A549 (cell line): Measurements from ENCODE around the gene IRF8. TPM values are rescaled to one million over a fixed set of nuclear protein-coding genes. Genes with fewer than 3 reads are reported as not detected.

Source experiments
- ATAC-seq, 2 experiments: fragments of 200-7000 bp in 1 of 2; fragments of >200 bp in 1 of 2; cut with Nextera tagmentation in 1 of 2; cut with Tn5 transposase in 1 of 2; 3 replicates each; pipeline versions ENCODE4 v1.8.0 to v1.9.1; 2018 to 2020; ENCODE audit warnings: mild to moderate bottlenecking in 1 of 2, moderate library complexity in 1 of 2
- CTCF ChIA-PET: fragments of 300-600 bp; sonication (Branson Sonifier 250); formaldehyde crosslinking; extraction: SDS; loops from one replicate; lab custom pipeline; 2021; ENCODE audit warnings: antibody characterized with exemption, inconsistent platforms; lab: Yijun Ruan, JAX
- POLR2A ChIA-PET: fragments of 350-600 bp; formaldehyde crosslinking; extraction: SDS; loops from one replicate; lab custom pipeline; 2021; ENCODE audit warnings: antibody characterized with exemption, inconsistent platforms; lab: Yijun Ruan, JAX
- DNase-seq, 2 experiments: peaks; one replicate each; pipeline versions ENCODE4 v3.0.0 to v3.0.0-alpha.2; 2011 to 2016; ENCODE audit warnings: low read depth in 1 of 2, low spot score in 1 of 2
- FAIRE-seq: peaks from 2 replicates; lab custom pipeline; 2011; peaks lifted over from hg19 to GRCh38; lab: Jason Lieb, UNC
- H3K27ac ChIP-seq, 2 experiments: fragments of >200 bp; sonication (Bioruptor Twin); formaldehyde crosslinking; 3 replicates each; pipeline ENCODE4 v1.5.1; 2016 to 2017
- H3K4me1 ChIP-seq: fragments of >200 bp; sonication (Bioruptor Twin); formaldehyde crosslinking; 3 replicates; pipeline ENCODE4 v1.6.1; 2016
- H3K4me2 ChIP-seq: fragments of >200 bp; sonication (Bioruptor Twin); formaldehyde crosslinking; 3 replicates; pipeline ENCODE4 v1.6.1; 2016
- H3K4me3 ChIP-seq: fragments of >200 bp; sonication (Bioruptor Twin); formaldehyde crosslinking; 3 replicates; pipeline ENCODE4 v1.5.1; 2016
- H3K9me3 ChIP-seq: fragments of >200 bp; sonication (Bioruptor Twin); formaldehyde crosslinking; 3 replicates; pipeline ENCODE4 v1.6.1; 2016
- BHLHE40 ChIP-seq: IDR thresholded peaks from 2 replicates; pipeline ENCODE4 v1.6.1; 2012; ENCODE audit warnings: low read depth, low read length, inconsistent platforms
- CHD4 ChIP-seq: fragments of 200-600 bp; sonication (generic); IDR thresholded peaks from 2 replicates; pipeline ENCODE4 v1.6.1; 2016; ENCODE audit warnings: antibody characterized with exemption, mild to moderate bottlenecking, borderline replicate concordance
- EHMT2 ChIP-seq: fragments of 200-600 bp; sonication (generic); IDR thresholded peaks from 2 replicates; pipeline ENCODE4 v1.6.1; 2016; ENCODE audit warnings: antibody characterized with exemption, low read depth, mild to moderate bottlenecking, moderate library complexity
- ESRRA ChIP-seq: fragments of 150-350 bp; IDR thresholded peaks from 2 replicates; pipeline ENCODE4 v1.6.1; 2014; ENCODE audit warnings: mild to moderate bottlenecking, low read length, borderline replicate concordance
- JUN ChIP-seq, 2 experiments: fragments of >200 bp; sonication (Bioruptor Twin); formaldehyde crosslinking; IDR thresholded peaks; 2 replicates in 1 of 2; 3 replicates in 1 of 2; pipeline ENCODE4 v1.6.1; 2016 to 2017
- JUNB ChIP-seq: fragments of >200 bp; sonication (Bioruptor Twin); formaldehyde crosslinking; IDR thresholded peaks from 2 replicates; pipeline ENCODE4 v1.6.1; 2016
- KDM1A ChIP-seq: fragments of 200-600 bp; sonication (generic); IDR thresholded peaks from 2 replicates; pipeline ENCODE4 v1.6.1; 2016; ENCODE audit warnings: low read depth, mild to moderate bottlenecking
- MAZ ChIP-seq: fragments of 150-350 bp; IDR thresholded peaks from 2 replicates; pipeline ENCODE4 v1.6.1; 2014; ENCODE audit warnings: antibody characterized with exemption, low read depth, low read length, borderline replicate concordance
- NFE2L2 ChIP-seq: fragments of 150-350 bp; conservative IDR thresholded peaks from 2 replicates; pipeline ENCODE4 v1.6.1; 2014; ENCODE audit warnings: low read length
- NR3C1 ChIP-seq: fragments of >200 bp; sonication (Bioruptor Twin); formaldehyde crosslinking; IDR thresholded peaks from 3 replicates; pipeline ENCODE4 v1.6.1; 2017
- PHF8 ChIP-seq: fragments of 200-600 bp; sonication (generic); IDR thresholded peaks from 2 replicates; pipeline ENCODE4 v1.6.1; 2016; ENCODE audit warnings: low read depth, mild to moderate bottlenecking, antibody characterized with exemption, moderate library complexity, borderline replicate concordance
- RCOR1 ChIP-seq: fragments of 150-350 bp; IDR thresholded peaks from 2 replicates; pipeline ENCODE4 v1.6.1; 2014; ENCODE audit warnings: antibody characterized with exemption, low read length, low read depth
- RFX5 ChIP-seq: fragments of 450-650 bp; IDR thresholded peaks from 2 replicates; pipeline ENCODE4 v1.7.1; 2014; ENCODE audit warnings: antibody characterized with exemption, mild to moderate bottlenecking, moderate library complexity
- RNF2 ChIP-seq: fragments of 200-600 bp; sonication (generic); IDR thresholded peaks from 2 replicates; pipeline ENCODE4 v1.6.1; 2016; ENCODE audit warnings: low read depth, mild to moderate bottlenecking, antibody characterized with exemption, moderate library complexity, borderline replicate concordance
- SREBF2 ChIP-seq: fragments of 450-650 bp; IDR thresholded peaks from 2 replicates; pipeline ENCODE4 v1.6.1; 2014; ENCODE audit warnings: mild to moderate bottlenecking, moderate library complexity
- TFCP2L1 ChIP-seq: fragments of 250-450 bp; sonication (Bioruptor Pico); IDR thresholded peaks from 2 replicates; pipeline ENCODE4 v1.5.0; 2021; ENCODE audit warnings: mild to moderate bottlenecking
- ZNF302 ChIP-seq: fragments of 250-450 bp; sonication (Bioruptor Pico); IDR thresholded peaks from 2 replicates; pipeline ENCODE4 v1.9.0; 2021; ENCODE audit warnings: inconsistent platforms, mild to moderate bottlenecking, moderate library complexity
- WGBS: methylation state at CpG from one replicate; pipeline ENCODE4 v1.1.6; 2017; ENCODE audit errors: missing lambda C conversion rate; 5-methylcytosine and 5-hydroxymethylcytosine counted together
- polyA plus RNA-seq, 4 experiments: library from polyadenylated mRNA; depleted of rRNA in 3 of 4; stranded (reverse); fragments of >200 nt; fragmentation: RNase III in 1 of 4; extraction: RNeasy Plus Mini Kit Qiagen cat#74134 plus additional on column Dnase treatment in 1 of 4; gene quantifications; 2 replicates in 3 of 4; 3 replicates in 1 of 4; pipeline ENCODE4 v1.2.3, GENCODE V29; 2011 to 2017
- TF ChIP-seq, protein P1 (sequence below): fragments of >200 bp; sonication (Bioruptor Twin); formaldehyde crosslinking; IDR thresholded peaks from 2 replicates; pipeline ENCODE4 v1.6.1; 2016
- TF ChIP-seq, protein P2 (sequence below): fragments of >200 bp; sonication (Bioruptor Twin); formaldehyde crosslinking; IDR thresholded peaks from 3 replicates; pipeline ENCODE4 v1.5.1; 2016
- TF ChIP-seq, protein P3 (sequence below): fragments of 150-350 bp; IDR thresholded peaks from 2 replicates; pipeline ENCODE4 v1.6.1; 2014; ENCODE audit warnings: low read depth, mild to moderate bottlenecking, low read length

IRF8 gene
- polyA plus RNA-seq, 2 of the 4 experiments (the other 2 are of a cell fraction), result 0.16 to 0.18 TPM

DNA sequence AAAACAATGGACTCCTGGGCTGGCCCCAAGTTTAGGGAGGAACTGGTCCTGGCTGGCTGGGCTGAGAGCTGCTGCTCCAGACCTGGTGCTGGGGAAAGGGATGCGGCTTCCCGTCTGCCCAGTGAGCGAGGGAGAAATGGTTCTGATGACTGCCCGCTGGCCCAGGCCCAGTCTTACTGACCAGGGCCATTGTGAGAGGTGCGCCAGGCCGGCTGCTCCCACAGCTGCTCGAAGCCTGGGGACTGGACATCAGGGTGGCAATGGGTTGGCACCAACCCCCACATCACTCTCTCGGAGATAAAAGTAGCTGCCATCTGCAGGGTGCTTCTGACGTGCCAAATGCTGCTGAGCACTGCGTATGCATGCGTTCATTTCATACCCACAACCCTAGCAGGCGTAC is 53.2 kb downstream of the IRF8 start:
- TF ChIP-seq RCOR1, result no peak
- TF ChIP-seq, protein P1, sequence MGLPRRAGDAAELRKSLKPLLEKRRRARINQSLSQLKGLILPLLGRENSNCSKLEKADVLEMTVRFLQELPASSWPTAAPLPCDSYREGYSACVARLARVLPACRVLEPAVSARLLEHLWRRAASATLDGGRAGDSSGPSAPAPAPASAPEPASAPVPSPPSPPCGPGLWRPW, result no peak
- no peak for TF ChIP-seq NR3C1
- H3K4me3 ChIP-seq, result no peak overlapping the region
- DNase-seq, result no peak
- 64% methylated on average over 12 of the region's 12 CpGs for WGBS
- ChIA-PET POLR2A (no interaction called here), CTCF (interaction anchor here (1.0 to 1.7 kb wide), 2 partner anchors 16 to 35 kb away, joined by 3 read pairs; no protein-coding TSS in a partner anchor)
- H3K27ac ChIP-seq, result no peak overlapping the region
- FAIRE-seq, result no peak
- no peak overlapping the region for H3K4me2 ChIP-seq
- no peak for ATAC-seq
- no peaks in the 10 kb centered on the region for H3K9me3 ChIP-seq
- no peaks in the 10 kb centered on the region for H3K4me1 ChIP-seq

DNA sequence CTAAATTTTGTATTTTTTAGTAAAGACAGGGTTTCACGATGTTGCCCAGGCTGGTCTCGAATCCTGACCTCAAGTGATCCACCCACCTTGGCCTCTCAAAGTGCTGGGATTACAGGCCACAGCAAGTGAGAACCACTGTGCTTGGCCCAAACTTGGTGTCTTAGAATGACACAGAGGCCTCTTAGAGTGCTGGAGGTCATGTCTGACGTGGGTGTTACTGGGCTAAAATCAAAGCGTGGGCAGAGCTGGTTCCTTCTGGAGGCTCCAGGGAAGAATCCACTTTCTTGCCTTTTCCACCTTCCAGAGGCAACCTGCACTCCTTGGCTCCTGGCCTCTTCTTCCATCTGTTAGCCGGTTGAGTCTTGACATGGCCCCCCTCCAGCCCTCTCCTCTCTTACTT is 53.8 kb downstream of the IRF8 start:
- Histone ChIP-seq H3K27ac (no peak overlapping the region), H3K4me3 (no peak overlapping the region), H3K9me3 (no peaks in the 10 kb centered on the region), H3K4me2 (no peak overlapping the region), H3K4me1 (no peaks in the 10 kb centered on the region)
- no peak for TF ChIP-seq ESRRA
- TF ChIP-seq SREBF2, result no peak
- no peak for TF ChIP-seq PHF8
- no peak for TF ChIP-seq ZNF302 (CRISPR knock-in tag)
- TF ChIP-seq, protein P2, sequence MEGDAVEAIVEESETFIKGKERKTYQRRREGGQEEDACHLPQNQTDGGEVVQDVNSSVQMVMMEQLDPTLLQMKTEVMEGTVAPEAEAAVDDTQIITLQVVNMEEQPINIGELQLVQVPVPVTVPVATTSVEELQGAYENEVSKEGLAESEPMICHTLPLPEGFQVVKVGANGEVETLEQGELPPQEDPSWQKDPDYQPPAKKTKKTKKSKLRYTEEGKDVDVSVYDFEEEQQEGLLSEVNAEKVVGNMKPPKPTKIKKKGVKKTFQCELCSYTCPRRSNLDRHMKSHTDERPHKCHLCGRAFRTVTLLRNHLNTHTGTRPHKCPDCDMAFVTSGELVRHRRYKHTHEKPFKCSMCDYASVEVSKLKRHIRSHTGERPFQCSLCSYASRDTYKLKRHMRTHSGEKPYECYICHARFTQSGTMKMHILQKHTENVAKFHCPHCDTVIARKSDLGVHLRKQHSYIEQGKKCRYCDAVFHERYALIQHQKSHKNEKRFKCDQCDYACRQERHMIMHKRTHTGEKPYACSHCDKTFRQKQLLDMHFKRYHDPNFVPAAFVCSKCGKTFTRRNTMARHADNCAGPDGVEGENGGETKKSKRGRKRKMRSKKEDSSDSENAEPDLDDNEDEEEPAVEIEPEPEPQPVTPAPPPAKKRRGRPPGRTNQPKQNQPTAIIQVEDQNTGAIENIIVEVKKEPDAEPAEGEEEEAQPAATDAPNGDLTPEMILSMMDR, result no peak
- no peak for TF ChIP-seq MAZ
- TF ChIP-seq RFX5, result no peak
- TF ChIP-seq NFE2L2, result no peak
- TF ChIP-seq TFCP2L1, result no peak
- TF ChIP-seq KDM1A, result no peak
- no peak for TF ChIP-seq JUN (IDR thresholded peaks at IDR 0.05)
- TF ChIP-seq, protein P3, sequence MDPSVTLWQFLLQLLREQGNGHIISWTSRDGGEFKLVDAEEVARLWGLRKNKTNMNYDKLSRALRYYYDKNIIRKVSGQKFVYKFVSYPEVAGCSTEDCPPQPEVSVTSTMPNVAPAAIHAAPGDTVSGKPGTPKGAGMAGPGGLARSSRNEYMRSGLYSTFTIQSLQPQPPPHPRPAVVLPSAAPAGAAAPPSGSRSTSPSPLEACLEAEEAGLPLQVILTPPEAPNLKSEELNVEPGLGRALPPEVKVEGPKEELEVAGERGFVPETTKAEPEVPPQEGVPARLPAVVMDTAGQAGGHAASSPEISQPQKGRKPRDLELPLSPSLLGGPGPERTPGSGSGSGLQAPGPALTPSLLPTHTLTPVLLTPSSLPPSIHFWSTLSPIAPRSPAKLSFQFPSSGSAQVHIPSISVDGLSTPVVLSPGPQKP, result no peak
- TF ChIP-seq JUNB, result no peak
- ATAC-seq, result no peak
- ChIA-PET CTCF (interaction anchor here (1.4 to 1.9 kb wide), 2 partner anchors 9 to 131 kb away, joined by 6 to 8 read pairs; no protein-coding TSS in a partner anchor), POLR2A (no interaction called here)
- WGBS, result 80% methylated on average over 5 of the region's 5 CpGs
- no peak for DNase-seq
- no peak for FAIRE-seq

DNA sequence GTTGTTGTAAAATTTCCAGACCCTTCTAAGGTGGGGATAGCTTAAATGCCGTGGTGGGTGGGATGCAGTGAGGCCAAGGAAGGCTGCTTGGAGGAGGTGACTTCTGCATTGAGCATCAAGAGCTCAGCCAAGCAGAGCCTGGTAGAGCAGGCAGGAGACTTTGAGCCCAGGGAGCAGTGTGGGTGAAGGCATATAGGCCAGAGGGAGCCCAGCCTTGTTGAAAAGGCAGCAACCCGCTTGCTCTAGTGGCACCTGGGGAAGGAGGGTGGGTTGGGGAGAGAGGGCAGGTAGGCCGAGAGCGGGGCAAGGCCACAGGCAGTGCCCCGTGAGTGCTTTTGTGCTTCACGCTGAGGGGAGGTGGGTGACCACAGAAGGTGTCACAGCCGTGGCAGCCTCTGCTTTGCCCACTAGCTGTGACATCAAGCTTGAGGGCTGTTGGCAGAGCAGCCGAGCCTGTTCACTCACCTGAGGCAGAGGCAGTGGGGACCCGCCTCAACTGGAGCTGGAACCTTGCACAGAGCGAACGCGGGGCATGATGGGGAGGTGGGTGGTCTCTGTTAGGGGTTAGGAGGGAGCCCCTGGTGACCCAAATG is 56.1 kb downstream of the IRF8 start:
- POLR2A ChIA-PET, result no interaction called here
- DNase-seq (no peak), FAIRE-seq (no peak)
- WGBS, result 82% methylated on average over 10 of the region's 12 CpGs
- TF ChIP-seq RNF2 (no peak), EHMT2 (no peak), KDM1A (no peak), JUN (IDR thresholded peaks at IDR 0.05) (no peak), BHLHE40 (no peak), CHD4 (no peak)
- TF ChIP-seq, all 56 proteins: peak for 0
- Histone ChIP-seq H3K4me3 (no peak overlapping the region), H3K4me2 (no peak overlapping the region), H3K9me3 (no peaks in the 10 kb centered on the region), H3K4me1 (no peaks in the 10 kb centered on the region), H3K27ac (no peak overlapping the region)
- no peak for ATAC-seq
- CTCF ChIA-PET, result interaction anchor here (0.9 to 1.9 kb wide), 3 partner anchors 11 to 61 kb away, joined by 3 to 6 read pairs (median 4); no protein-coding TSS in a partner anchor
